Dedifferentiated amniotic fluid mesenchymal stem cell (primary cell): ENCODE results near the gene WLS.
"Not testable (repeated sequence)": the region's sequence is repeated elsewhere in the genome, so short reads cannot be mapped to it uniquely, and the experiment has no call there.

Experiments used
- DNase-seq: peaks from one replicate; pipeline ENCODE4 v3.0.0-alpha.2; 2016; ENCODE audit errors: extremely low spot score

WLS gene

GRCh38 chr1:68232289-68233148, at the start of gene WLS:
TSS of gene WLS (minus strand) at chr1:68232523. CDS start at chr1:68232299, 224 bp downstream.
- DNase-seq, result peak; percentile 75

GRCh38 chr1:68280286-68280685, 48.0 kb upstream of the WLS start:
- no peak for DNase-seq

- no peak for DNase-seq
Observed at GRCh38 chr1:68279846-68280245, 47.5 kb upstream of the WLS start.

- DNase-seq, result no peak
Observed at GRCh38 chr1:68278221-68278620, 45.9 kb upstream of the WLS start.

- no peak for DNase-seq
Observed at GRCh38 chr1:68276448-68276847, 44.1 kb upstream of the WLS start.

GRCh38 chr1:68273530-68273929, 41.2 kb upstream of the WLS start:
- DNase-seq, result no peak

GRCh38 chr1:68271596-68271995, 39.3 kb upstream of the WLS start:
- no peak for DNase-seq

GRCh38 chr1:68270951-68271350, 38.6 kb upstream of the WLS start:
- DNase-seq, result no peak

GRCh38 chr1:68269637-68270430, 37.5 kb upstream of the WLS start:
- peak; percentile 19 for DNase-seq

GRCh38 chr1:68268896-68269483, 36.7 kb upstream of the WLS start:
- DNase-seq, result no peak

- DNase-seq, result not testable (repeated sequence)
Observed at GRCh38 chr1:68256824-68257223, 24.5 kb upstream of the WLS start.

GRCh38 chr1:68255301-68255700, 23.0 kb upstream of the WLS start:
- no peak for DNase-seq

GRCh38 chr1:68254667-68255226, 22.4 kb upstream of the WLS start:
- no peak for DNase-seq

GRCh38 chr1:68237040-68237439, 4.7 kb upstream of the WLS start:
- DNase-seq, result no peak

GRCh38 chr1:68234094-68234493, 1.8 kb upstream of the WLS start:
- no peak for DNase-seq

- DNase-seq, result no peak
Observed at GRCh38 chr1:68233202-68233601, 879 bp upstream of the WLS start.

- peak; percentile 77 for DNase-seq
Observed at GRCh38 chr1:68231627-68232288, 565 bp downstream of the WLS start.

- no peak for DNase-seq
Observed at GRCh38 chr1:68230901-68231626, 1.3 kb downstream of the WLS start.

- DNase-seq, result no peak
Observed at GRCh38 chr1:68230484-68230802, 1.9 kb downstream of the WLS start.

- no peak for DNase-seq
Observed at GRCh38 chr1:68229650-68230483, 2.5 kb downstream of the WLS start.
